Measurements from ENCODE around the gene CCDC50.

GRCh38 chr3:191414732-191415131 is 85.5 kb downstream of the CCDC50 start:
- TF ChIP-seq EZH2 (IDR thresholded peaks at IDR 0.05; ENCODE audit: borderline replicate concordance) (no peak), CTCF (IDR thresholded peaks at IDR 0.05; ENCODE audit: poor library complexity) (no peak)

Measured in hepatocyte (in vitro differentiated cells).